H1 (cell line): Measurements from ENCODE around the gene MRPS27. TPM values are rescaled to one million over a fixed set of nuclear protein-coding genes. Genes with fewer than 3 reads are reported as not detected.

ENCODE experiments used
- EGR1 ChIP-seq: IDR thresholded peaks from 2 replicates; pipeline ENCODE4 v1.6.1; 2011; ENCODE audit warnings: low read depth, low read length, borderline replicate concordance
- HDAC2 ChIP-seq, 2 experiments: fragments of 300-600 bp in 1 of 2; sonication (generic) in 1 of 2; IDR thresholded peaks; 2 replicates each; pipeline ENCODE4 v1.6.1; 2011 to 2012; ENCODE audit warnings: low read depth in 2 of 2, low read length in 2 of 2, mild to moderate bottlenecking in 2 of 2, moderate library complexity in 2 of 2, borderline replicate concordance in 1 of 2, inconsistent platforms in 1 of 2
- MAX ChIP-seq: IDR thresholded peaks from 2 replicates; pipeline ENCODE4 v1.6.1; 2012; ENCODE audit warnings: inconsistent platforms
- POLR2A ChIP-seq, 2 experiments: IDR thresholded peaks; 1 replicate in 1 of 2; 2 replicates in 1 of 2; pipeline ENCODE4 v1.6.1; 2011; ENCODE audit warnings: low read depth in 2 of 2, low read length in 2 of 2, mild to moderate bottlenecking in 2 of 2; ENCODE audit errors: control extremely low read depth in 1 of 2
- POLR2AphosphoS5 ChIP-seq: IDR thresholded peaks from 2 replicates; pipeline ENCODE4 v1.6.1; 2011; ENCODE audit warnings: low read depth, low read length
- RNF2 ChIP-seq: fragments of 200-900, 300-1000 bp; sonication (generic); IDR thresholded peaks from 2 replicates; pipeline ENCODE4 v1.7.1; 2016; ENCODE audit warnings: borderline replicate concordance, low read depth, mild to moderate bottlenecking, antibody characterized with exemption, low read length; ENCODE audit not compliant: poor library complexity, severe bottlenecking; ENCODE audit errors: missing control alignments
- SIRT6 ChIP-seq: IDR thresholded peaks from one replicate; pipeline ENCODE4 v1.7.1; 2012; ENCODE audit warnings: low read length, inconsistent platforms
- polyA plus RNA-seq, 7 experiments: library from polyadenylated mRNA; depleted of rRNA in 3 of 7; stranded (reverse) in 5 of 7; unstranded in 2 of 7; fragments of >200 nt in 5 of 7; fragments of 200-250 nt in 2 of 7; gene quantifications; 1 replicate in 5 of 7; 2 replicates in 1 of 7; 4 replicates in 1 of 7; pipeline versions ENCODE4 v1.2.1 to v1.2.3, GENCODE V29; 2011 to 2013; ENCODE audit warnings: missing spikeins in 2 of 7, mixed read lengths in 2 of 7
- total RNA-seq: library from RNA; stranded (reverse); fragmentation: NEBNext Ultra II Directional; extraction: Animal tissue kit (Norgen Biotek cat#: 25700); gene quantifications from 2 replicates; pipeline ENCODE4 v1.2.1, GENCODE V29; 2021
- TF ChIP-seq, protein P1 (sequence below): IDR thresholded peaks from 2 replicates; pipeline ENCODE4 v1.6.1; 2012; ENCODE audit warnings: low read length, inconsistent platforms

The MRPS27 gene
- total and polyA plus RNA-seq, 2 of the 8 experiments (the other 6 are each of a cell fraction or from before 2014, with no cell fraction given) = 93.2 to 102 TPM

DNA sequence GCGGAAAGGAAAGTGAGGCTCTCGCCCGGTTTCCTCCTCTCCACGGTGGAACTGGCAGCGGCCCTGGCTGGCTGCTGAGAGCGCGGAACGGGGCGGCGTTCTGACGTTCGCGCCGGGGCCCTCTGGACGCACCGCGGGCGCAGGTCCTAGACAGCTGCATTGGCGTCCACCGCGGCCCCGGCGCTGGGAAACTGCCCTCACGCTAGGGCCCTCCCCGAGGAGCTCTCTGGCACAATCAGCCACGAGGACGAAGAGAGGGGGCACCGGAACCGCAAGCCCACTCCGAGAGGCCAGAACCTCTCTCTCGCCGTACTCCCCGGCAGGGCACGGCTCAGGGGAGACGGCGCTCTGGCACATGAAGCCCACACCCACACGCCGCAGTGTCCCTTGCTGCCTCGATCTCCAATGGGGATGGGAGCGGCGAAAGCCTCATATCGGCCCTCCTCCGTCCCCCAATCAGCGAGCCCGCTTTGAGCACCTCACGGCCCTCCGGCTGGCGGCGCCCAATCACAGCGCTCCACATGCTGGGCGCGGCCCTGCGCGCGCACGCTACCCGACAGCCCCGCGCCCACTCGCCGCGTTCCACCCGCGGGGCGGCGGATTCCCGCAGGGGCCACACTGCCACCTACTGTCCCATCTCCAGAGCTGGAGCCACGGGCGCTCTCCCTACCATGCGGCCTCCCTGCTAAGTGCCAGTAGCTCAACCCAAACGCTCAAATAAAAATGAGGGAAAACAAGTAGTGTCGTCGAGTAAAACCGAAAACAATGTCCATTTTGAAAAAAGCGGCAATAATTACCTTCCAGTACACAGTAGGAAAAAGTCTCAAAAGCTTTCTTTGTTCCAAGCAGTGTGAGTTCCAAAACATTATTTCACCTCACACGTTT is 11.8 kb downstream of the MRPS27 start (continued):
- TF ChIP-seq RNF2 (no peak), EGR1 (no peak), SIRT6 (no peak), HDAC2 (IDR thresholded peaks at IDR 0.05; ENCODE audit: borderline replicate concordance in 1 of 2, low read depth in 2 of 2, low read length in 2 of 2) (peak; percentile 97 to 98; a peak in 3 of 4 replicates), MAX (peak; percentile 92), POLR2AphosphoS5 (peak; percentile 96), POLR2A (IDR thresholded peaks at IDR 0.05; ENCODE audit: control extremely low read depth in 1 of 2, low read depth in 2 of 2, low read length in 2 of 2) (peak in 1 of 2 experiments; percentile 95; a peak in 2 of 3 replicates)
- TF ChIP-seq, protein P1, sequence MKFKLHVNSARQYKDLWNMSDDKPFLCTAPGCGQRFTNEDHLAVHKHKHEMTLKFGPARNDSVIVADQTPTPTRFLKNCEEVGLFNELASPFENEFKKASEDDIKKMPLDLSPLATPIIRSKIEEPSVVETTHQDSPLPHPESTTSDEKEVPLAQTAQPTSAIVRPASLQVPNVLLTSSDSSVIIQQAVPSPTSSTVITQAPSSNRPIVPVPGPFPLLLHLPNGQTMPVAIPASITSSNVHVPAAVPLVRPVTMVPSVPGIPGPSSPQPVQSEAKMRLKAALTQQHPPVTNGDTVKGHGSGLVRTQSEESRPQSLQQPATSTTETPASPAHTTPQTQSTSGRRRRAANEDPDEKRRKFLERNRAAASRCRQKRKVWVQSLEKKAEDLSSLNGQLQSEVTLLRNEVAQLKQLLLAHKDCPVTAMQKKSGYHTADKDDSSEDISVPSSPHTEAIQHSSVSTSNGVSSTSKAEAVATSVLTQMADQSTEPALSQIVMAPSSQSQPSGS = no peak
